CD4-positive, alpha-beta T cell treated with Interleukin-1 beta for 1 hour (primary cell): Measurements from ENCODE around the gene ARHGEF5.
"Not testable (repeated sequence)": the region's sequence is repeated elsewhere in the genome, so short reads cannot be mapped to it uniquely, and the experiment has no call there.

Experiments used
- DNase-seq, 2 donors: peaks; one replicate each; pipeline ENCODE4 v3.0.0-alpha.2; 2020 to 2022

Gene ARHGEF5

DNA sequence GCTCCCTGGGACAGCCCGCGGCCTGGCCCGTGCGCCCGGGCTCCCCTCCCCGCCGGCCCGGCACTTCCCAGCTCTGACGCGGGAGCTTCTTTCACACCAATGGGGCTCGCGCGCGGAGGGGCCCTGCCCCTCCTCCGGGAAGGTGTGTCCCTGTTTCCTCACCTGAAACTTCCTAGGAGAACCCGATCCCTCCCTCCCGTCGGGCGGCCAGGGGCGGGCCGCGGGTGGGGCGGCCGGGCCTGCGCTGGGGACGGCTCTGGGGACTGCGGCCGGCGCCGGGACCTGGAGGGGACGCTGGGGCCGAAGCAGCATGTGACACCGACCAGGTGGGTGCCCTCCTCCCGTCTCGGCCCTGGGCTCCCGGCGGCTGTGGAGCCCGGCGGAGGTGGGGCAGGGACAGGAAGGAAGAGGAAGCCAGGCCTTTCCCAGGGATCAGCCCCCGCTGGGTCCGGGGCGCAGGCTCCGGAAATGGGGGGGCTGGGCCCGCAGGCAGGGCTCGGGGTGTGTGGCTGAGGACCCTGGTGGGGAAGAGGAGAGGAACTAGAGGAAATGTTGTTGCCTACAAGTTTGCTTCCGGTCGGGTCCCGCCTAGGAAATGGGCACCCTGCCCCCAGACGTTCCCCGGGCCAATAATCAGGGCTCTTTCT lies at the start of gene ARHGEF5:
ARHGEF5 (plus strand) TSS at position 227 of the 647 bp plus-strand sequence. CDS start 7,268 bp downstream, outside the sequence.
- DNase-seq = not testable (repeated sequence)

DNA sequence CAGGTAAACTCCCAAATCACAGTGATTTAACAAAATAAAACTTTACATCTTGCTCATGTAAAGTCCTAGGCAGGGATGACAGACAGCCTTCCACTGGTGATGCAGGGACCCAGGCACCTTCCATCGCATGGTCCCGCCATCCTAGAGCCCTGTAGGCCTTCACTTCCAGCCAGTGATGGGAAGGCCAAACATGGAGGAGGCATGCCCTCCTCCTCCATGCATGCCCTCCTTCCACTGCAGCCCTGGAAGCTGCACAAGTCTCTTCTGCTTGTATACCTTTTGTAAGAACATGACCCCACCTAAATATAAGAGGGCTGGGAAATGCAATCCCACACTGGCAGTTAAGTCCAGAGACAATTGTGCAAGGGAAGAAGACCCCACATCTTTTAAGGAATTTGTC lies 45.5 kb upstream of the ARHGEF5 start:
- DNase-seq = not testable (repeated sequence)

DNA sequence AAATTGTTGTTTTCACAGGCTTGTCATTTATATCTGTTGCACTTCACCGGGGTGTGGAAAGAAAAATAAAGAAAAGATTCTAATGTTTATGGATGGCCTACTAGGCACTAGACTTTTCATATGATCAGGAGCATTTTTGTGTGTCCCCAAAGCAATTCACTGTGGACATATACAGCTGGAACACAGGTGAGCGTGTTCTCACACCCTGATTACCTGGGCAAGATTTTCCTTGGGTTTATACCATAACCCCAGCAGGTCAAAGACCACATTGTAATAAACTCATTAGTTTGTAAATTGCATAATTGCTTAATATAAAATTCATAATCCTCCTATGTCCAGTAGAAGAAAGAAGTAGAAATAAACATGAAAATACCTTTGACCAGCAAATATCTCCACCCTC lies 44.0 kb upstream of the ARHGEF5 start:
- not testable (repeated sequence) for DNase-seq

DNA sequence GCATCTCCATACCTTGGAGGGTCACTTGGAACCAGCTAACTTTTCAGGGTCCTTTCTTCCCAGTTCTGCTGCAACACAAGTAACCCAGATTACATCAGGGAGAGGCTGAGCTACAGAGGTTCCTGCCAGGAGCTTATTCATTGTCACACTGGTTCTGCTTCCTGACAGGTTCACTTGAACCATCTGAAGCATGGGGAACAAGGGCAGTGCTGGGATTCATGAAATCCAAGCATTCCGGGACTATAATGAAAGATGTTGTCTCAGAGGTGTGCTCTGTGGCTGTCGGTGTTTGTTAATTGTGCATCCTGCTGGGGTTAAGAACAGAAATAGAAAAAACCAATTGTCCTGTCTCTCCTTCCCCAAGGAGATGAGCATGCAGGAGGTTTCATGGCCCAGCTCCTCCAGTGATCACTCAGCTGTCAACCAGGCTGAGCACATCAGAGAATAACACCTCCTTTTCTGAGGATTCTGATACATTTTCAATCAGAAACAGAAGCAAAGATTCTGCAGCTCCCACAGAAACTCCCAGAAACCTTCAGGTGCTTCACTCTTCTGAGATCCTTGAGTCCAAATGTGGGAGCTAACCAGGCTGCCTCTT lies 43.2 kb upstream of the ARHGEF5 start, which contains the start of gene OR2A1:
OR2A1 (plus strand) TSS at position 548 of the 598 bp plus-strand sequence. CDS start 5,706 bp downstream, outside the sequence.
- not testable (repeated sequence) for DNase-seq

DNA sequence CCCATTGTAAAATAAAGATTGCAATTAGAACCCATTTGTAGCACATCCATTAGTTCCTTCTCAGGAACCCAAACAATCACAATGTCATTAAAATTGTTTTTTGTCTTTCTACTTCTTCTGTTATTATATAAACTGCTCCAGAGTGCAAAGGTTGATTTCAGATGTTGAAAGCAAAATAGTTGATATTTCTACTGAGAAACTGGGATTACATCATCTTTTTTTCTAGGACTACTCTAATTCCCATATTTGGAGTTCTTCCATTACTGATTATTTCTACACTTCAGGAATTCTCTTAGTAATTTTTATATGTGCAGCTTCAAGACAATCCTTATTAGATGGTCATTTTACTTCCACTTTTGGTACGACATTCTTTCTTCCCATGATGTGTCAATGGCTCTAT lies 37.7 kb upstream of the ARHGEF5 start:
- not testable (repeated sequence) for DNase-seq

DNA sequence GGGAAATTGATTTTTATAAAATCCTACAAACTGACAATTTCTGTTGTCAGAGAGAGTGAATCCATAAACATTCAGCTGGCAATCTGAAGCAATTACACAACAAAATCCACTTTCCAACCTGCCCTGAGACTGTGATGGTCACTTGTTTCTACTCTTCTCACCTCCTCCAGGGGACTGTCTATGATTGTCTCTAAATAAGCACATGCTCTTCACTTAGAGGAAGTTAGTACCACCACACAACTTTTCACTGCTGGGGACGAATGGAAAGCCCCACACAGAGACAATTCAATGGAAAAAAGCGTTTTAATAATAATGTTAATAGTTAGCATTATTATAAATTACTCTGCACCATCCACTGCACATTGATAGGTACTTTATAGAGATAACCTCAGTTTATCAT lies 35.7 kb upstream of the ARHGEF5 start:
- DNase-seq = not testable (repeated sequence)

DNA sequence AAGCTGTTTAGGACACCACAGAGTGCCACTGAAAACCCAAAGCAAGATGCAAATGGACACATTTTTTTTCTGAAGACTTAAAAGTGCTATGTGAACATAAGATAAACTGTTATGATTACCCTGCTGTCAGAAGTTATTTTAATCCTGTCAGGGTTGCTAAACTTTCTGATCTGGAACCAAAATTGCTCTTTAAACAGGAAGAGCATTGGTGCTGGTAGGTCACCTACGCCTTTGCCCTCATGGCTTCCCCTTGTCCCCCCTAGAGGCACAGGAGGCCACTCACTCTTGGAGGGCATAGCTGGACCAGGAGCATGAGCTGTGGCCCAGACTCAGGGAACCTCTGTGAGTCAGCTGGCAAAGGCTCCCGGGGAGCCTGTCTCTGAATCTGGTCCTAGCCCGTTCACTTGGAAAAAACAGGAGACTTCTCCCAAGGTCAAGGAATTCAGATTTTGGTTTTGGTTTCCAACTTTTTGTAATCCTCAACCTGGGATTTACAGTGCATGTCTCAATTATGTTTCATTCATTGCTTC lies 33.5 kb upstream of the ARHGEF5 start:
- not testable (repeated sequence) for DNase-seq

DNA sequence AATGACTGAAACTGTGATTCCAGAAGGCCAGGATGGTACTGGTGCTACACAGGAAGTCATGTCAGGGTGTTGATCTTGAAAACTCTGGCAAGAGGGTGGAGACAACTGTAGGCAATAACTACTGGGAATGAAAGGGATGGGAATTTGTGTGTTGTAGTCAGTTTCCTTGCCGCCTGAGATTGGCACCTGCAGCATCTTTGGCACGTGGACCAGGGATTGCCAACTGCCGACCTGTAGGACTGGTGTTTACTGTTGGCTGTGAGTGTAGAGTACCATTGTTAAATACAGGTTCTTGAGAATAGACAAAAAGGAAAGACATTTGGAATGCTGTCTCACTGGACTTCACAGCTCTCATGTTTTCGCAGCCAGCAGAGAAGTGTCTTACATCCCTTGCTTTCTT lies 31.8 kb upstream of the ARHGEF5 start:
- DNase-seq = not testable (repeated sequence)

DNA sequence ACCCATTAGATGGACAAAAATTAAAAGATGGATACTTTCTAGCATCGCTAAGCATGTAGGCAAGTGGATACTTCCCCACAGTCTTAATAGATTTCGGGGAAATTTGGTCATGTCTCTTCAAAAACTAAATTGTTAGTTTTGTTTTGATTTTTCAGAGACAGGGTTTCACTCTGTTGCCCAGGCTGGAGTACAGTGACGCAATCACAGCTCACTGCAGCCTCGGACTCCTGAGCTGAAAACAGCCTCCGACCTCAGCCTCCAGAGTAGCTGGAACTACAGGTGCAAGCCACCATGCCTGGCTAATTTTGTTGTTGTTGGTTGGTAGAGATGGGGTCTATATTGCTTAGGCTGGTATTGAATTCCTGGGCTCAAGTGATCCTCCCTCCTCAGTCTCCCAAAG lies 29.3 kb upstream of the ARHGEF5 start:
- not testable (repeated sequence) for DNase-seq

DNA sequence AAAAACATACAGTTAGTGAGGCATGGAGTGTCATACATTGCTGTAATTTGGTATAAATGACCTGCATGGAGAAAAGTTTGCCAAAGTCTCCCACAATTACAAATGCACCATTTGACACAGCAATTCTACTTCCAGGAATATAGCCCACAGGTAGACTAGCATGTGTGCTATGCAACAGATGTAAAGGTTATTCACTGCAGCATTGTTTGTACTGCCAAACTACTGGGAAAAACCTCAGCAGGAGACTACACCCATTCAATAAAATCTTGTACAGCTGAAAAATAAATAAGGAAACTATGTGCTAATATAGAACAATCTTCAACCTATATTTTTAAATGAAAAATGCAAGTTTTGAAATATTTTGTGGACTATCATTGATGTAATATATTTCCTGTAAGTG lies 25.2 kb upstream of the ARHGEF5 start:
- DNase-seq = not testable (repeated sequence)

DNA sequence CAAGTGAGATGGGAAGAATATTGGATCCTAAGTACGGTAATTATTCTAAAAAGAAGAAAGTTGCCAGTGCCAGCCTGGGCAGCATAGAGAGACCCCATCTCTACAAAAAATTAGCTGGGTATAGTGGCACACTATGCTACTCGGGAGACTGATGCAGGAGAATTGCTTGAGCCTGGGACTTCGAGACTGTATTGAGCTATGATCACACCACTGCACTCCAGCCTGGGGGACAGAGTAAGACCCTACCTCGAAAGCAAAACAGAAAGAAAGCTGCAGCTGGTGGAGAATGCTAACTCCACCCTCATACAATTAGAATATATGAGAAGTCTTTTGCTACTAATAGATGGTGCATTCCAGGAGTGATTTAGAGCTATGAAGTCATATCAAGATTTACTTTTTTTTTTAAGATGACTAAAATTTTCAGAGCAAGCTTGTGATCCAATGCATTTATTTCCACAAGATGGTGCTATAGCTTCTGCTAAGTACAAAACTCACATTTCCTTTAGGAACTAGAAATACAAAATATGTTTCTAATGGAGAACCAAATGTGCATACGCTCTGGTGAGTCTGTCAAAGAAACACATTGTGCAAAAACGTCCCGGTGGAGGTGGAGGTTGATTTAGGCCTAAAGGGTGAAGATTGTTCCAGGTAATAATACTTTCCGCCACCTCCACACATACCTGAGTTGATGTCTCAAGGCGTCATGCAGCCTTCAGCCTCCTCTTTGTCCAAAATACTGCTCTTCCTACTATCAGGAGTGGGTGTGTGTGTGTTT lies 23.8 kb upstream of the ARHGEF5 start:
- DNase-seq = not testable (repeated sequence)

DNA sequence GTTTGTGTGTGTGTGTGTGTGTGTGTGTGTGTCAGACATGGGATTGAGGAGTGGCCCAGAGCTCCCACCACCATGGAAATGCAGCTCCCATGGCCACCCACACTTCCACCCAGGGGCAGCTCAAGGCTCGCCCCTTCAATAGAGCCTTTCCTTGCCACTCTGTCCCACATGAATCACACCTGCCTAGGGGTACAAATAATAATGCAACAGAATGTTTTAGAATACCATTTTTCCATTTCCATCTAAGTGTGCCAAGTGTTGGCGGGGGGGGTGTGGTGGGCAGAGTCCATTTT lies 23.3 kb upstream of the ARHGEF5 start:
- not testable (repeated sequence) for DNase-seq

DNA sequence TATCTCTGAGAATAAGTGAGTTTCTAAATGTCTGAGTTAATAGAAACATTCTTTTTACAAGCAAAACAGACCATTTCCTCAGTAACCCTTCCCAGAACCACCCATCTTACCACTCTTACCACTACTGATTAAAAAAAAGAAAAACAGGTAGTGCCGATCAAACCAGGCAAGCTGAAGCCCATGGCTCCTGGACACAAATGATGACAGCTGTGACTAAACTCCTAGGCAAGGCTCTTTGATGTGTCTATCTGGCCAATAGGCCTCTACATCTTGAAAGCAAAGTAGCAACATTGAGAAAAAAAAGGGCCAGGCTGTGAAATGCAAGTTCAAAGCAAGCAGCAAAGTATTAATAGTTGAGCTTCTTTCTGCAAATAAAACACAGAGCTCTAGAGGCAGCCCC lies 6.6 kb upstream of the ARHGEF5 start:
- not testable (repeated sequence) for DNase-seq

DNA sequence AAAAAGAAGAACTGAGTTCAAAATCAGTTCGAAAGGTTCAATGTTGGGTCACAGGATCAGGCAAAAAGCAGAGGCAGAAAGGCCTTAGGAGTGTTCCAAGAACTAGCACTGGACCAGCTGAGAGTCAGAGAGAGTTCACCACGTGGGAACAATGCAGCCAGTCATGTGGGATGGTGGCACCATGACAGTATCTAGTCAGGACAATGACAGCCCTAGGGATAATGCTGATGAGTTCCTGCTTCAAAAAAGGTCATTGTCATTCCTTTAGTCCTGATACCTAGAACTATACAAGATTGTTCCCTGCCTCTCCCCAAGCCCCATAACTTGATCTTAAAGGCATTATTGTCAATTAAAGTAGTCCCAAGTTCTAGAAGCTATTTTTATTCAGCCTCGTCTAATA lies 3.5 kb upstream of the ARHGEF5 start:
- not testable (repeated sequence) for DNase-seq

DNA sequence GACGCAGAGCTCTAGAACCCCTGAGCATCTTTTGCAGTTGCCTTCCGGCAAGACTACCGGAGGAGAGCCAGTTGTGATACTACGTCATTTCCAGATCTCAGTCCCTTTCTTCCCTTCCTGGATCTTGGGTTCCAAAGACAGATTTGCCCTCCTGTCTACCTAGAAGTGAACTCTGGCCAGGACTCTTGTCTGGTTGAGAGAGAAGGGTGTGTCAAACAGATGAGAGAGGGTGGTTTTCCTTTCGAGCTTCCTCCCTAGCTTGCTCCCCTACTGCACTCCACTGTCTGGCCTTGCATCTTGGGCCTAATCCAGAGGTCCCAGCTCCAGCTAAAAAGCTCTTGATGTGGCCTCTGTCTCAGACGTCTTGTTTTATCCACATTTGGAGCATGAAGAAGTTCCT lies 983 bp downstream of the ARHGEF5 start:
- not testable (repeated sequence) for DNase-seq

DNA sequence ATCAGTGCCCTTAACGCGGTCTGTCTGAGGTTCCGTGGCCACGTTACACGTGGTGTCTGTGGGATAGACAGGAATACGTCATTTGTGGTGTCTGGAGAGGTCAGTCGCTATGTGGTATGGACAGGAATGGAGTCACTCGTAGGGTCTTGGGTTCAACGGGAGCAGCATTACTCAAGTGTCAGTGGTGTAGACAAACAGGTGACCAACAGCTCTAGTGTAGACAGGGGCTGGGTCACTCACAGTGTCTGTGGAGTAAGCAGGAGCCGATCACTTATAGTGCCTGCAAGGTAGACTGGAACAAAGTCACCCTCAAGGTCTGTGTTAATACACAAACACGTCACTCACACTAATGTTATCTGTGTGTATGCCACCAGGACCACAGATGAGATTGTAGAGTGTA lies 1.7 kb downstream of the ARHGEF5 start:
- not testable (repeated sequence) for DNase-seq

DNA sequence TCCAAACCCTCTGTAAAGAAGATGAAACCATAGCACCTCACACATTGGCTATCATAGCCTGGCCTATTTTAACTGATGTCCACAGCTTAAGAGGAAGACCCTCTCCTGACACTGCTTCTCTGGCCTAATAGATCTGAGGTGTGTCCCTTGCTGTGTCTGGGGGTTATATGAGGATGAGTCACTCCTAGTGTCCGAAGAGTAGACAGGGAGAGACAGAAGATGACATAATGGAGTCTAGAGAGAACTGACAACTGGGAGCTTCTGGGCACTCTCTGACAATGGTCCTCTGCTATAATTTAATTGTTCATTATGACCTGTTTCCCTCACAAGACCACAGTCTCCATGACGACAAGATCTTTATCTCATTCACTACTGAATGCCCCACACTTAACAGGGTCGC lies 6.9 kb downstream of the ARHGEF5 start:
- not testable (repeated sequence) for DNase-seq

DNA sequence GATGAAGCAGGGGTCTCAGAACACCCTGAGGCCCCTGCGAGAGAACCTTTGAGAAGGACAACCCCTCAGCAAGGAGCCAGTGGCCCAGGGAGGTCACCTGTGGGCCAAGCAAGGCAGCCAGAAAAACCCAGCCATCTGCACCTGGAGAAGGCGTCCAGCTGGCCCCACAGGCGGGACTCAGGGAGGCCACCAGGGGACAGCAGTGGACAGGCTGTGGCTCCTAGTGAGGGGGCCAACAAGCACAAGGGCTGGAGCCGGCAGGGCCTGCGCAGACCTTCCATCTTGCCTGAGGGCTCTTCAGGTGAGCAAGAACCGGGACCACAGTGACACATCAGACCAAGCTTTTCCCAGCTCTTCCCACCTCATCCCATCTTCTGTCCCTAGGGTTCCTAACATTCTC lies 10.3 kb downstream of the ARHGEF5 start:
- DNase-seq = not testable (repeated sequence)

DNA sequence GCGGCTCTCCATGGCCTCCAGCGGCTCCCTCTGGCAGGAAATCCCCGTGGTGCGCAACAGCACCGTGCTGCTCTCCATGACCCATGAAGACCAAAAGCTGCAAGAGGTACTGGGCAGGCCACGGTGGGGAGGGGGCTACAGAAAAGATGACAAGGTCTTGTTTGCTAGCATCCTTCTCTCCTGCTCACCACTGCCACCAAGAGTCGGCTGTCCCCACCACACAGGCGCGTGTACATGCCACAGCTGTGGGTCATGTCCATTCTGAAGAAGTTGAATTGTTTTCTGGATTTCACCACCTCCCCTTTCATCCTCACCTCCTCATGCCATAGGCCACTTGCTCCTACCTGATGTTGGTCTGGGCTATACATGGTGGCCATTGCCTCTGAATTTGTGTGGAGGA lies 12.0 kb downstream of the ARHGEF5 start:
- DNase-seq = not testable (repeated sequence)

DNA sequence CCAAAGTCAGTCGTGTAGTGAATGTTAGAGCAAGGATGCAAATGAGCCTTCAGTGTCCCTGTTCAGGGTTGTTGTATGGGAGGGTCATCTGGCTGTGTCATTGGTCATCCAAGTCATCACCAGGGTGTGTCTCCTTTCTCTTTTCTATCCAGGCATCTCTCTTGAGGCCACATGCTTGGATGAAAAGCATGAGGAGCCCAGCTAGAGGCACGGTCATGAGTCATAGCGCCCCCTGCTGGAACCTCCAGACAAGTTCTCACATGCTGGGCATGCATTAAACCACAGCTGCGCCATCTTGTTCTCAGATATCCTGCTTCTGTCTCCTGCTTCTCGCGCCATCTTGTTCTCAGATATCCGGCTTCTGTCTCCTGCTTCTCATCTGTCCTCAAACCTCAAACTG lies 14.0 kb downstream of the ARHGEF5 start:
- DNase-seq = not testable (repeated sequence)

DNA sequence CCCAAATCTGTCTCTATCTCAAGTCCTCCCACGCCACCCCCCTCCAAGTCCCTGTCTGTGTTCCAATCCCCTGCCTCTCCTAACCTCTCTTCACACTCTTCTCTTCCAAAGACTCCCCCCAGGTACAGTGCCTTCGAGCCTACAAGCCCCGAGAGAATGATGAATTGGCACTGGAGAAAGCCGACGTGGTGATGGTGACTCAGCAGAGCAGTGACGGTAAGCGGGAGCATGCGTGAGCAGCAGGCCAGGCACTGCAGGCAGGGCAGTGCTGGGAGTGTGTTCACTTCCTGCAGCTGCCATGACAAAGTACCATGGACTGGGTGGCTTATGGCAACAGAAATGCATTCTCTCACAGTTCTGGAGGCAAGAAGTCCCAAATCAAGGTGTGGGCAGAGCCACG lies 23.4 kb downstream of the ARHGEF5 start:
- DNase-seq = no peak

DNA sequence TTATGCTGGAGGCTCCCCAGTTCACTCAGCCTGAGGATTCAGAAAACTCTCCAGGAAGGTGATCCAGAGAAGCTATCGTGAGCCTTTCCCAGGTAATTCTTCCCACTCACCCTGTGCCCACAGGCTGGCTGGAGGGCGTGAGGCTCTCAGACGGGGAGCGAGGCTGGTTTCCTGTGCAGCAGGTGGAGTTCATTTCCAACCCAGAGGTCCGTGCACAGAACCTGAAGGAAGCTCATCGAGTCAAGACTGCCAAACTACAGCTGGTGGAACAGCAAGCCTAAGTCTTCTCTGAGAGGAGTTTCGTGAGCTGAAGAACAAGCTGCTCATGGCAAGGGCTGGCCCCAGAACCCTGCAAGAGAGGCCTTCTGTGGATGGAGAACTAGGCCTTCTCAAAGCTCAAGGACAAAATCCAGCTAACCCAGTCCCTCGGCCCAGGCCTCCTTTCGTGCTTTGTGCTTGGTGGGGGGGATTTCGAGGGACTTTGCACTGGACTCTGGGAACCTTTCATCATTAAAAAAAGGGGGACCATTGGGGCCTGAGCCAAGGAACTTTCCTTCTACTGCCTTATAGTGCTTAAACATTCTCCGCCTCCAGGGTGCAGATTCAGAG lies 24.7 kb downstream of the ARHGEF5 start:
- DNase-seq = no peak

DNA sequence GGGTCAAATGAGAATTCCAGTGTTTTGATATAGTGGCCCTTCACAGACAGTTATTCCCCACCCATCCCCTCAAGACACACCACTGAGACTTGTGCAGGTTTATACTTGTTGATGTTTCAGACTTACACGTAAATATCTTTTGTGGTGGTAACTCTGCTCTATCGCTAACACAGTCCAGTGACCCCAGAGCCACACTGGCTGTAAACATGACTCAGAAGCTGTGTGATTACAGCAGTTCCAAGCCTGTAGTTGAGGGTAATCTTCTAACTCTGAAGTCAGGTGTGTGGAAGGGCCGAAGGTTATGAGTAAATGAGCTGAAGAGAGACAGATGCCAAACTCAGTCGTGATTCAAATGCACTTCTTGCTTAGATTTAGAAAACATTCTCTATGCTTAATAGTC lies 28.9 kb downstream of the ARHGEF5 start:
- DNase-seq = no peak
